GM11168 (cell line): ENCODE measurements around the gene PET100.
"Not testable (repeated sequence)": the region's sequence is repeated elsewhere in the genome, so short reads cannot be mapped to it uniquely, and the experiment has no call there.

Experiments used
- in situ Hi-C: fragments of 300-500 bp; cut with MboI; formaldehyde crosslinking; loops from one replicate; pipeline ENCODE4 v1.12.0; 2022; ENCODE audit warnings: low sequenced_read_pairs; ENCODE audit not compliant: unreplicated experiment

Gene PET100

DNA sequence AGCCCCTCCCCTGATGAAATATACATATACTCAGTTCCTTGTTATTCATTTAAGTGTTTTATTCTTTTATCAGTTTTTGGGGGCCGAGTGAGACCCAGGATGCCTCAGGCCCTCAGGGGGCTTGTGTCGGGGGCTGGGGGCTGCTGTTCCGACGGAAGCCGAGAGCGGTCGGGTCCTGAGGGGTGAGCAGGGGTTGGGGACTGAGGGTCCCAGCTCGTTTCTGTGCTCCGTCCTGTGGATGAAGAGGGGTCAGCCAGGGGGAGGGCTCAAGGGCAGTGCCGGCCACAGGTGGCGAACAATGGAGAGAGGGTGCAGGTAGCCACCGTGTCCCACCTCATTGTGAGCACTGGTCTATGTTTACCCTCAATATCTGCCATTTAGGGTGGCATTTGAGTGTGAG is 2.0 kb downstream of the PET100 start:
- in situ Hi-C loops: no loop called here

GRCh38 chr19:7632340-7633203 is 3.0 kb downstream of the PET100 start:
- in situ Hi-C loops: no loop called here

- in situ Hi-C loops: no loop called here
Observed at GRCh38 chr19:7633698-7634097, 4.1 kb downstream of the PET100 start, which contains the start of gene PCP2. PCP2 (minus strand) TSS chr19:7633719; CDS start chr19:7633457, 262 bp downstream.

- in situ Hi-C loops: no loop called here
Observed at GRCh38 chr19:7635670-7636069, 6.1 kb downstream of the PET100 start.

DNA sequence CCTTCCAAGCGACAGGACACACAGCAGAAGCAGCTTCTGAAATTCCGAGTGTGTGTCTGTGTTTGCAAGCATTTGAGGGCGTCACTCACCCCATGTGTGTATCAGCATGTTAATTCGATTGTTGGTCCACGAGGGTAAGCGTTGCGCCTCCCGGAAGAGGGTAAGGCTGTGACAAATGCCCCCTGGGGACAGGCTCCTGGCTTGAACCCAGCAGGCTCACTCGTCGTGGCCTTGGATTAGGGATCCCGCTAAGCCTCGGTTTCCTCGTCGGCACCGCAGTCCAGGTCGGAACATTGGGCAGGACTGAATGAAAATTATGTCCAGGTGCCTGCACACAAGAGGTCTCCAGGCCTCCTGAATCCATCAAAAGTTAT is 6.7 kb downstream of the PET100 start:
- in situ Hi-C loops: no loop called here

- in situ Hi-C loops: no loop called here
Observed at GRCh38 chr19:7636691-7637373, 7.2 kb downstream of the PET100 start, which contains the start of gene STXBP2. STXBP2 (plus strand) TSS chr19:7637110; CDS start chr19:7637150, 40 bp downstream.

DNA sequence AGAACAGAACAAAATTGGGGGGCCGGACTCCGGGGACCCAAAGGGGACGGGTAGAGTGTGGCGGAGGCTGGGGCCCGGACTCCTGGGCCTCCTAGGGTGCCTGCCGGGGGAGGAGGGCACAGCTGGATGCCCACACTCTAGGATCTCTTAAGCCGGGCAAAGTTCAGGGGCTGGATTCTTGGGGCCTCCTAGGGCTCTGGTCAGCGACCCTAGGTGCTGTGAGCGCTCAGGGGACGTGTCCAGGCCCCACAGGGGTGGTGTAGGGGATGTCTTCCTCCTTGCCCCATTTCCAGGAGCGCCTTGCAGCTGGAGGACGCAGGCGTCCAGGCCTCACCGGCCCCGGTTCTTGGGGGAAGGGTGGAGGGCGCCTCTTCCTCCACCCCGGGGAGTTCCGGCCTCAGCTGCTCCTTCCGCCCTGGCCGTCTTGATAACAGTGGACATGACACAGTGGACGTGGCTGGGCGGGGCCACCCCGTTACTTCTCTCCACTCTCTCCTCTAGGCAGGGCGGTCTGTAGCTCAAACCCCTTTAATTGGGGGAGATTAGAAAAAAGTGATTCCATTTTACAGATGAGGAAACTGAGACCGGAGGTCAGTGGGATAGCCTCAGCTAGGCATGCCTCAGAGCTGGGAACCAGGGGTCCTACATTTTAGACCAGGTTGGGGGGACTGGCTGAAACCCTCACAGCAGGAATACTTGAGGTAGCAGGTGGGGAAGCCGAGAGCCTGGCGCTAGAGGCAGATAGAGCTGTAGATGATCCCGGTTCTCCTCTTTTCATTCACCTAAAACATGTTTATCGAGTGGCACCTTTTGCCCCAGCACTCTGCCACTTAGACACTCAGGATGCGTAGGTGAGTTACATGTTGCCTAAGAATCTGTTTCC is 8.0 kb downstream of the PET100 start:
- in situ Hi-C loops: no loop called here

DNA sequence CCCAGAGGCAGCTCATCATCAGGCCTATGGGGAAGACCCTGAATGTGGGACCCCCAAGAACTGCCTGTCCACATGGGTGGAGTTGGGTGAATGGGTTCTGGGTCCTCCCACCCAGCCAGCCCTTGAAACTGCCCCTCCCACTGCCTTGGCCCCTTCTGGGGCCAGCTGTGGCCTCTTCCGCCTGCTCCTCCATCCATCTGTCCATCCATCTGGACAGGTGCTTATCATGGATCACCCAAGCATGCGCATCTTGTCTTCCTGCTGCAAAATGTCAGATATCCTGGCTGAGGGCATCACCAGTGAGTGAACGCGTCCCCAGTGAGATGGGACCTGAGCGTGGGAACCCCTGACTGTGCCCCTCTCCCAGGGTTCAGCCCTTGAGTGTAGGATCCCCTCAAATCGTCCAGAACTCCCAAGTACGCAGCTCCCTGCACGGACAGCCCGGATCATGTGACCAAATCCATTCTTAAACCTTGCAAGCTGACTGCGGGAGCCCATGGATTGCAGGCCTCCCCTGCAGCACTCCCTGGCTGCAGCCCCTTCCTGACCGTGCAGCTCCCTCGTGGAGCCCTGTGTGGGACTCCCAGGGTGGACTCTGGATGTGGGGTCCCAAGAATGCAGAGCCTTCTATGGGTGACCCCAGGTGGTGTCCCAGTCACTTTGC is 9.3 kb downstream of the PET100 start:
- in situ Hi-C loops: no loop called here

DNA sequence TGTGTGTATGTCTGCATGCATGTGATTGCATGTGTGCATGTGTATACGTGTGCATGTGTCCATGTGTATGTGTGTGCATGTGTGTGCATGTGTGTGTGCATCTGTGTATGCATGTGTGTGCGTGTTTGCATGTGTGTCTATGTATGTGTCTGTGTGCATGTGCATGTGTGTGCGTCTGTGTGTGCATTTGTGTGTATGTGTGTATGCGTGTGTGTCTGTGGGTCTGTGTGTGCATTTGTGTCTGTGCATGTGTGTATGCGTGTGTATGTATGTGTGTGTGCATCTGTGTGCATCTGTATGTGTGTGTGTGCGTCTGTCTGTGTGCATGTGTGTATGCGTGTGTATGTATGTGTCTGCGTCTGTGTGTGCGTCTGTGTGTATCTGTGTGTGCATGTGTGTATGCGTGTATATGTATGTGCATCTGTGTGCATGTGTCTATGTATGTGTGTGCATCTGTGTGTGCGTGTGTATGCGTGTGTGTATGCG is 10.3 kb downstream of the PET100 start:
- in situ Hi-C loops: no loop called here

DNA sequence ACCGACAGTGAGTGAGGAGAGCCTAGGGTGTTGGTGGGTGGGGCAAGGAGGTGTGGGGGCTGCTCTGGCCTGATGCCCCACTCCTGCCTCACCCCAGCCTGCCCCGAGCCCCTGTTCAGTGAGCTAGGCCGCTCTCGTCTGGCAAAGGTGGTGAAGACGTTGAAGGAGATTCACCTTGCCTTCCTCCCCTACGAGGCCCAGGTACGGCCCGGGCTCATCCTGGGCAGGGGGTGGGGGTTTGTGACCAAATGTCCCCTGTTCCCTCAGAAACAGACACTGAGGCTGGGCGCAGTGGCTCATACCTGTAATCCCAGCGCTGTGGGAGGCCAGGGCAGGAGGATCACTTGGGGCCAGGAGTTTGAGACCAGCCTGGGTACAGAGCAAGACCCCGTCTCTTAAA is 11.2 kb downstream of the PET100 start:
- in situ Hi-C loops: no loop called here

DNA sequence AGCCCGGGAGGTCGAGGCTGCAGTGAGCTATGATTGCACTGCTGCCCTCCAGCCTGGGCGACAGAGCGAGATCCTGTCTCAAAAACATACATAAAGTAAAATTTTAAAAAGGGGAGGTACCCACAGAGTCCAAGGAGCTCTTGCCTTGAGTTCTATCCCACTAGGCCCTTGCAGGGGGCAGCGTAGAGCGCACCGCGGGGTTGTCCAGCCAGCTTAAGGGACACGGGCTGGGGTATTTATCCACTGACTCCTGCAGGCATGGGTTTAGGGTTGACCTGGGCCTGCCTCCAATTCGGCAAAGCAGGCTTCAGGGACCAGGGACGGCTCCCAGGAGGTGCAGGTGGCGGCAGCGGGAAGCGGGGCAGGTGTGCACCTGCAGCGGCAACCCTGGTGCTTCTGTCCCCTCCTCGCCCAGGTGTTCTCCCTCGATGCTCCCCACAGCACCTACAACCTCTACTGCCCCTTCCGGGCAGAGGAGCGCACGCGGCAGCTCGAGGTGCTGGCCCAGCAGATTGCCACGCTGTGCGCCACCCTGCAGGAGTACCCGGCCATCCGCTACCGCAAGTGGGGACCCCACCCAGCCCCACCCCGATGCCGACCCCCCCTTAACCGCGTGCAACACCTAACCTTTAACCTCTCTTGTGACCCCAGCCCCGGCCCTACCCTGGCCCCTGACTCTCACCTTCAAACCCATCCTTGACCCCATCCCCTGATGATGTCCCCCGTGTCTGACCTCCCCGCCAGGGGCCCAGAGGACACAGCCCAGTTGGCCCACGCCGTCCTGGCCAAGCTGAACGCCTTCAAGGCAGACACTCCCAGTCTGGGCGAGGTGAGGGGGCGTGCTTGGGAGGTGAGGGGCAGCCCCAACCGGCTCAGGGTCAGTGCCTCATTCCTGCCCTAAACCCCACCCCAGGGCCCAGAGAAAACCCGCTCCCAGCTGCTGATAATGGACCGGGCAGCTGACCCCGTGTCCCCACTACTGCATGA is 12.0 kb downstream of the PET100 start:
- in situ Hi-C loops: no loop called here

DNA sequence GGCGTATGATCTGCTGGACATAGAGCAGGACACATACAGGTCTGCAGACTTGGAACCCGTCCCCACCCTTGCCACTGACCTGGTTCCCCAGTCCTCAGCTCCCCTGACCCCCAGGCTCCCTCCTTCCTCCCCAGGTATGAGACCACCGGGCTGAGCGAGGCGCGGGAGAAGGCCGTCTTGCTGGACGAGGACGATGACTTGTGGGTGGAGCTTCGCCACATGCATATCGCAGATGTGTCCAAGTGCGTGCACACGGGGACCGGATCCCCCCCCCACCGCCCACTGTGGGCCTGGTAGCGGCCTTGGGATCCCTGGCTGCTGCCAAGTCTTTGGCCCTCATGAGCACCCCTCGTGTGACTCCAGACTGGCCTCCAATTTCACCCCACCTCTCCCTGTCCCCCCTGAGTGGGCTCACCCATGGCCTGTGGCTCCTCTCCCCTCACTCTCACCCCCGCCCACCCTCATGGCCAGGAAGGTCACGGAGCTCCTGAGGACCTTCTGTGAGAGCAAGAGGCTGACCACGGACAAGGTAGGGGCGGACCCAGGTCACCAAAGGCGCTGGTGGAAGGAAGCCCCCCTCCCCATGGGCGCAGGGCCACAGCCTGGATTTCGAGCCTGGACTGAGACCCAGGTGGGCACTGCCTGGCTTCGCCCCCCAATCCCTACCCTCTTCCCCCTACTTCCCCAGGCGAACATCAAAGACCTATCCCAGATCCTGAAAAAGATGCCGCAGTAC is 12.9 kb downstream of the PET100 start:
- in situ Hi-C loops: no loop called here

DNA sequence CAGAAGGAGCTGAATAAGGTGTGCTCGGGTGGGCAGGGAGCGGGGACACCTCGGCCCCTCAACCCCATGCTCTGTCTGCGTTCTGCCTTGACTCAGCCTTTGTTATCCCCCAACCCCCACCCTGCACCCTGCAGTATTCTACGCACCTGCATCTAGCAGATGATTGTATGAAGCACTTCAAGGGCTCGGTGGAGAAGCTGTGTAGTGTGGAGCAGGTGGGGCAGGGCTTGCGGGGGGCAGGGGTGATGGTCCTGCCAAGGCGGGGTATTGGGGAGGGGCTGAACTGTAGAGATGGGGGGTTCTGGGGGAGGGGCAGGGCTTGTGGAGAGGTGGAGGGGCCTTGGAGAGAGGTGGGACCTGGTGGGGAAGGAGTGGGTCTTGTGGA is 13.4 kb downstream of the PET100 start:
- in situ Hi-C loops: no loop called here

DNA sequence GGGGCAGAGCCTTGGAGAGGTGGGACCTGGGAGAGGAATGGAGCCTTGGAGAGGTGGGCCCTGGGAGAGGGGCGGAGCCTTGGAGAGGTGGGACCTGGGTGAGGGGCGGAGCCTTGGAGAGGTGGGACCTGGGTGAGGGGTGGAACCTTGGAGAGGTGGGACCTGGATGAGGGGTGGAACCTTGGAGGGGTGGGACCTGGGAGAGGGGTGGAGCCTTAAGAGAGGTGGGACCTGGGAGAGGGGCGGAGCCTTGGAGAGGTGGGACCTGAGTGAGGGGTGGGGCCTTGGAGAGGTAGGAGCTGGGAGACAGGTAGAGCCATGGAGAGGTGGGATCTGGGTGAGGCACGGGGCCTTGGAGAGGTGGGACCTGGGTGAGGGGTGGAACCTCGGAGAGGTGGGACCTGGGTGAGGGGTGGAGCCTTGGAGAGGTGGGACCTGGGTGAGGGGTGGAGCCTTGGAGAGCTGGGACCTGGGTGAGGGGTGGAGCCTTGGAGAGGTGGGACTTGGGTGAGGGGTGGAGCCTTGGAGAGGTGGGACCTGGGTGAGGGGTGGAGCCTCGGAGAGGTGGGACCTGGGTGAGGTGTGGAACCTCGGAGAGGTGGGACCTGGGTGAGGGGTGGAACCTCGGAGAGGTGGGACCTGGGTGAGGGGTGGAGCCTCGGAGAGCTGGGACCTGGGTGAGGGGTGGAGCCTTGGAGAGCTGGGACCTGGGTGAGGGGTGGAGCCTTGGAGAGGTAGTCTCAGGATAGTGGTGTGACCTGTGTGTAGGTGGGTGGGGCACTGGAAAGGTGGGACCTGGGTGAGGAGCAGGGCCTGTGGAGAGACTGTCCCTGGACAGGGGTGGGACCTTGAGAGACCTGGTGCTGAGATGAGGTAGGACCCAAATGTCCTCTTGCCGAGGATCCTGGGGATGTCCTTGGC is 14.3 kb downstream of the PET100 start:
- in situ Hi-C loops: not testable (repeated sequence)

DNA sequence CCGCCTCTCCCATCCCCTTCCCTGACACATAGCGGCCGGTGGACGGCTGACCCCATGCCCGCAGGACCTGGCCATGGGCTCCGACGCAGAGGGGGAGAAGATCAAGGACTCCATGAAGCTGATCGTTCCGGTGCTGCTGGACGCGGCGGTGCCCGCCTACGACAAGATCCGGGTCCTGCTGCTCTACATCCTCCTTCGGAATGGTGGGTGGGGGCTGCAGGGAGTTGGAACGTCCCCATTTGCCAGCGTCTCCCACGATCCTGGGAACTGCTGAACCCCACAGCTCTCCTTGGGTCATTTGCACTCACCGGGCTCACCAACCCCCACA is 14.9 kb downstream of the PET100 start:
- in situ Hi-C loops: no loop called here

- in situ Hi-C loops: no loop called here
Observed at GRCh38 chr19:7645163-7645562, 15.6 kb downstream of the PET100 start.
